B cell (primary cell): ENCODE results near the gene C12orf56.
"Not testable (repeated sequence)": the region's sequence is repeated elsewhere in the genome, so short reads cannot be mapped to it uniquely, and the experiment has no call there.

Experiments
- EZH2 ChIP-seq: IDR thresholded peaks from 2 replicates; pipeline ENCODE4 v1.6.1; 2012; ENCODE audit warnings: borderline replicate concordance, low read depth, mild to moderate bottlenecking, moderate library complexity, low read length; ENCODE audit not compliant: insufficient read depth, poor library complexity, severe bottlenecking
- TF ChIP-seq, protein P1 (sequence below): fragments of 200-600 bp; IDR thresholded peaks from one replicate; pipeline ENCODE4 v1.8.0; 2022; ENCODE audit warnings: antibody characterized with exemption, mild to moderate bottlenecking

DNA sequence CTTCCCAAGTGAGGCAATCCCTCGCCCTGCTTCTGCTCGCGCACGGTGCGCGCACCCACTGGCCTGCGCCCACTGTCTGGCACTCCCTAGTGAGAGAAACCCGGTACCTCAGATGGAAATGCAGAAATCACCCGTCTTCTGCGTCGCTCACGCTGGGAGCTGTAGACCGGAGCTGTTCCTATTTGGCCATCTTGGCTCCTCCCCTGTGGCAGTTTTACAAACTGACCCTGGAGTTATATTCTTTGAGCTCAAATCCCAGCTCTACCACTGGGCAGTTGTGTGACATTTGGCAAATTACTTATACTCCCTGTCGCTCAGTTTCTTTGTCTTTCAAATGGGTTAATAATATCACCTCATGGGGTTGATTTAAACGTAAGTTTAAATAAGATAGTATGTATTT is 97.4 kb downstream of the C12orf56 start:
- TF ChIP-seq, protein P1, sequence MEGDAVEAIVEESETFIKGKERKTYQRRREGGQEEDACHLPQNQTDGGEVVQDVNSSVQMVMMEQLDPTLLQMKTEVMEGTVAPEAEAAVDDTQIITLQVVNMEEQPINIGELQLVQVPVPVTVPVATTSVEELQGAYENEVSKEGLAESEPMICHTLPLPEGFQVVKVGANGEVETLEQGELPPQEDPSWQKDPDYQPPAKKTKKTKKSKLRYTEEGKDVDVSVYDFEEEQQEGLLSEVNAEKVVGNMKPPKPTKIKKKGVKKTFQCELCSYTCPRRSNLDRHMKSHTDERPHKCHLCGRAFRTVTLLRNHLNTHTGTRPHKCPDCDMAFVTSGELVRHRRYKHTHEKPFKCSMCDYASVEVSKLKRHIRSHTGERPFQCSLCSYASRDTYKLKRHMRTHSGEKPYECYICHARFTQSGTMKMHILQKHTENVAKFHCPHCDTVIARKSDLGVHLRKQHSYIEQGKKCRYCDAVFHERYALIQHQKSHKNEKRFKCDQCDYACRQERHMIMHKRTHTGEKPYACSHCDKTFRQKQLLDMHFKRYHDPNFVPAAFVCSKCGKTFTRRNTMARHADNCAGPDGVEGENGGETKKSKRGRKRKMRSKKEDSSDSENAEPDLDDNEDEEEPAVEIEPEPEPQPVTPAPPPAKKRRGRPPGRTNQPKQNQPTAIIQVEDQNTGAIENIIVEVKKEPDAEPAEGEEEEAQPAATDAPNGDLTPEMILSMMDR: not testable (repeated sequence)
- not testable (repeated sequence) for TF ChIP-seq EZH2
